Stimulated activated CD8-positive, alpha-beta memory T cell treated with anti-CD3 and anti-CD28 coated beads, Interleukin-4, amount 100 ng/mL, for 1 hour (primary cell): ENCODE results near the gene TIMM8A.
"Not testable (repeated sequence)": the region's sequence is repeated elsewhere in the genome, so short reads cannot be mapped to it uniquely, and the experiment has no call there.

ENCODE experiments used
- DNase-seq, 2 donors: peaks; one replicate each; pipeline ENCODE4 v3.0.0-alpha.2; 2020; ENCODE audit warnings: low read depth in 2 of 2, low spot score in 1 of 2

Gene TIMM8A

DNA sequence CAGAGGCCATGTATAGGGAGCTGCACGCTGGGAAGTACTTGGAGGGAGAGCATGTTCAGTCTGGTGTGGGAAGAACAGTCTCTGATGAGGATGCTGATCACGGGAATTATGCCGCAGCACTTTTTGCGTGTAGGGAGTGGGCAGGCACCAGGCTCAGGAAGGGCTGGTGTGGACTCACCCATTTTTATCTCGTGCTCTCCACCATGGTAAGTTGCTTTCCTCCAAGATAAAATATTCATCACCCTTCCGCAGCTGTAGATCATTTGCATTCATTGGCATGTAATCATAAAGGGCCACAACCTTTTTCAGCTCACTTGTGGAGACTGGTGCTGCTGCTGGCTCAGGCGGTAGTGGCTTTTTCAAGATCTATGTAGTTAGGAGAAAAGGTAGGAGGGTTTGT lies 11.8 kb upstream of the TIMM8A start:
- no peak for DNase-seq

DNA sequence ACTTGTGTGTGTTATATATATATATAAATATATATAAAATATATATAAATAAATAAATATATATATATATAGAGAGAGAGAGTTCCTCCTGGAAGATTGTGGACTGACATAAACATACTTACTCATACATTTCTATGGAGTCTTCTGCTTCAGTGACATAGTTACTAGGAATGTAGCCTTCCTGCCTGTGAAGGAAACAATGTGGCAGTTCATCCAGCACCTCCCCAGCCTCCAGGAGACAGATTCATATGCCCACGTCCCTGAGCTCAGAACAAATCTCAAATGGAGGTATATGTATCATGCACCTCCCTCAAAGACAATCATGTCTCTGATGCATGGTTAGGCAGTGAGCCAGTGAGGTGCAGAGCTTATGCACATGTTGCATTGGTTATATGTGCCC lies 11.4 kb upstream of the TIMM8A start:
- DNase-seq = no peak

DNA sequence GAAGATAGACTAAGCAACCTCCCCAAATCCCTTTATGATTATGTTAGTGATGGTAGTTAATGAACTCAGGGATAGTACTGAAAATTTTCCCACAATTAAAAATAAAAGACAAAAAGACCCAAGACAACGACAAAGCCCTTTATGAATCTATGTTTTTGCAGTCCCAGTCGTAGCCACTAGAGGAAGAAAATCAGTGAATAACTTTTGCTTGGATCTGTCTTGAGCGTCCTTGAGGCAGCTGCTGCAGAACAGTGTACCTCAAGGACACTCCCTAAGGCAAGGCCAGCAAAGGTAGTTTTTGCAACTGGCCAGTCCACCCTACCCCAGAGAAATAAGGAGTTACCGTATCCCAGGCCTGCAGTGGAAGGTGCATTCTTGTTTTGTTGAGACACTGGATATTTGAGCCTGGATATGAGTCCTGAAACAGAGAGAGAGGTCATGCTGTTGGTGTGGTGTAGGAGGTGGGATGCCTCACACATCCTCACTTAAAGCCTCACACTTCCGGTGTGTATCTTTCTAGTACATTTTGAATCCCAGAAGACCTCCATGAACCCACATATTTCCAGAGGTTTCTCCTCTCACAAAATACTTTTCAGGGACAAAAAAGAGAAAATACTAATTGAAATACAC lies 8.7 kb upstream of the TIMM8A start:
- no peak for DNase-seq

DNA sequence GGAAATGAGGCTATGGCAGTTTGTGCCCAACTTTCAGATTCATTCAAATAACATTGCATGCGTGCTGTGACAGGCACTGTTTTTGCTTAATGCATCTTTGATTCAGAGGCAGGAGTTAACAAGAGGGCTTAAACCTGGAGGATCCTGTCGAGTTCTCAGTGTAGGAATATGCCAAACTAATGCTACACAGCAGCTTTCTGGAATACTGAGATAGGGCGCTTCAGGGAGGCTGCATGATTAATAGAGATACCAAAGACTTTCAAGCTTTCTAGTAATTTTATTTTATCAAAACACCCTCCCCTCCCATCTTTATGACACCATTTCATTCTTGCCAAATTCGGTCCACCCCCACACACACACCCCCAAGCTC lies 636 bp upstream of the TIMM8A start:
- DNase-seq = no peak

DNA sequence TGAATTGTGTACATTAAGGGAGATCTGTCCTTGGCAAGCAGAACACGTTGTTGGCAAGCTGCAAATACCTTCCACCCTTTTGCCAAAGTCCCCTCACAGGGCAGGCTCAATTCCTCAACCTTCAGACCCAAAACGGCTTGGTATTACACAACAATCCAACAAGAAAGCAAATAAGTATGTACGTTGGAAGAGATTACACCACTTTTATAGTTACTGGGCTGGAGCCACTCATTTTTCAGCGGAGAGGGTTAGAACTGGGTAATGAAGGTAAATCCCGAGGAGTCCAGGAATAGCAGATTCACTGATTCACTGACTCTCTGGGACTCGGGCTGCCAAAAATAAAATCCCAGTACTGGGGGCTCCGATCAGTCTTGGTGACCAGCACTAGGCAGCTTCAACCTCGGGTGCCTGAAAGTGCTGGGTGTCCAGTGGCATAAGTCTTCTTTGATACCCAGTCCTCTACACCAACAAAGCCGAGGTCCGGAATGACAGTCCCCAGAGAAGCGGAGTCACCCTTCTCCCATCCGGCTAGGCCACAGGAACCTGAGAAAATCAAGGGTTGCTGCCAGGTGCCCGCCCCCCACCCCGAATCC lies 587 bp downstream of the TIMM8A start:
- no peak for DNase-seq

DNA sequence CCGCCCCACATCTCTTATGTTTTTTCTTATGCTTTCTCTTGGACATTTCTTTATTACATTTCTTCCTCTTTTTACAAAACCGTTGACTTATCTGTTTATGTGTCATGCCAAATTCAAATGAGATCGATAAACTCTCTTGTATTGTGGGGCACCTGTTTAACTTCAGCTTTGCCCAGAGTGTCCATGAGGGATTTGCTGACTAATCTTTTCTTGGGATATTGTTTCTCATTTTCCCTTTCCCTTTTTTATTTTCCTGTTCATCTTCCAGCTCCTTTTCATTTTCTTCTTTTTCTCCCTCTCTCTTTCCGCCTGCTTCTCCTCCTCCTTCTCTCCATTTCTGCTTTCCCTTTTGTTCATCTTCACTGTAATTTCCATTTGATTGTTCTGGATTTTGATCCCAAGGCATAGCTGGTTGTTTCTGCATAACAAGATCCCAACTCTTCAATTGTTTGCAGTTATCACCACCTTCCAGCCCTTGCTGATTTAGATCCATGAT lies 10.7 kb downstream of the TIMM8A start:
- no peak for DNase-seq

DNA sequence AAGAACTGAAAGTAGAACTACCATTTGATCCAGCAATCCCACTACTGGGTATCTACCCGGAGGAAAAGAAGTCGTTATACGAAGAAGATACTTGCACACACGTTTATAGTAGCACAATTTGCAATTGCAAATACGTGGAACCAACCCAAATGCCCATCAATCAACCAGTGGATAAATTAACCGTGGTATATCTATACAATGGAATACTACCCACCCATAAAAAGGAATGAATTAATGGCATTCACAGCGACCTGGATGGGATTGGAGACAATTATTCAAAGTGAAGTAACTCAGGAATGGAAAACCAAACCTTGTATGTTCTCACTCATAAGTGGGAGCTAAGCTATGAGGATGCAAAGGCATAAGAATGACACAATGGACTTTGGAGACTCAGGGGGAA lies 14.2 kb downstream of the TIMM8A start:
- not testable (repeated sequence) for DNase-seq

DNA sequence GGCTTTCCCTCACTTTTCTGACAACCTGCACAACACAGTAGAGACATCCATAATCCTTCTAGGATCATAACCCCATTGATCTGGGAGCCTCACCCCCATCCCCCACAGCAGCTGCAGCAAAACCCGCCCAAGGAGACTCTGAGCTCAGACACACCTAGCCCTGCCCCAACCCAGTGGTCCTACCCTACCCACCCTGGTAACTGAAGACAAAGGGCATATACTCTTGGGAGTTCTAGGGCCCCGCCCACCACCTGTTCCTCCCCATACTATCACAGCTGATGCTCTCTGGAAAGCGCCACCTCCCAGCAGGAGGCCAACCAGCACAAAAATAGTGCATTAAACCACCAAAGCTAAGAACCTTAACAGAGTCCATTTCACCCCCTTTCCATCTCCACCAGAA lies 21.9 kb downstream of the TIMM8A start:
- DNase-seq = not testable (repeated sequence)

DNA sequence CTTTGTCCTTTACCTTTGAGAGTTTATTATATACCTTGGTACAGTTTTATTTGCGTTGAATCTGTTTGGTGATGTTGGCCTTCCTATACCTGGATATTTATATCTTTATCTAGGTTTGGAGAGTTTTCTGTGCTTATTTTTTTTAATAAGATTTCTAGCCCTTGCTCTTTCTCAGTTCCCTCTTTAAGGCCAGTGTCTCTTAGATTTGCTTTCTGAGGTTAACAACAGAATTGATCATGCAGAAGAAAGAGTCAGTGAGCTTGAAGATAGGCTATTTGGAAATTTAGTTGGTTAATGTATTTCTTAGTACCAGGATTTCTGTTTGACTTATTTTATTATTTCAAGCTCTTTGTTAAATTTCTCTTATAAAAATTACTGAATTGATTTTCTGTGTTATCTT lies 44.8 kb downstream of the TIMM8A start:
- DNase-seq = no peak
